SH-SY5Y (cell line): ENCODE results near the gene MTCP1.

Source experiments
- GATA2 ChIP-seq: IDR thresholded peaks from 2 replicates; pipeline ENCODE4 v1.6.1; 2011; ENCODE audit warnings: mild to moderate bottlenecking, low read depth, low read length
- GATA3 ChIP-seq: IDR thresholded peaks from 2 replicates; pipeline ENCODE4 v1.6.1; 2011; ENCODE audit warnings: low read depth, mild to moderate bottlenecking, low read length, moderate library complexity

DNA sequence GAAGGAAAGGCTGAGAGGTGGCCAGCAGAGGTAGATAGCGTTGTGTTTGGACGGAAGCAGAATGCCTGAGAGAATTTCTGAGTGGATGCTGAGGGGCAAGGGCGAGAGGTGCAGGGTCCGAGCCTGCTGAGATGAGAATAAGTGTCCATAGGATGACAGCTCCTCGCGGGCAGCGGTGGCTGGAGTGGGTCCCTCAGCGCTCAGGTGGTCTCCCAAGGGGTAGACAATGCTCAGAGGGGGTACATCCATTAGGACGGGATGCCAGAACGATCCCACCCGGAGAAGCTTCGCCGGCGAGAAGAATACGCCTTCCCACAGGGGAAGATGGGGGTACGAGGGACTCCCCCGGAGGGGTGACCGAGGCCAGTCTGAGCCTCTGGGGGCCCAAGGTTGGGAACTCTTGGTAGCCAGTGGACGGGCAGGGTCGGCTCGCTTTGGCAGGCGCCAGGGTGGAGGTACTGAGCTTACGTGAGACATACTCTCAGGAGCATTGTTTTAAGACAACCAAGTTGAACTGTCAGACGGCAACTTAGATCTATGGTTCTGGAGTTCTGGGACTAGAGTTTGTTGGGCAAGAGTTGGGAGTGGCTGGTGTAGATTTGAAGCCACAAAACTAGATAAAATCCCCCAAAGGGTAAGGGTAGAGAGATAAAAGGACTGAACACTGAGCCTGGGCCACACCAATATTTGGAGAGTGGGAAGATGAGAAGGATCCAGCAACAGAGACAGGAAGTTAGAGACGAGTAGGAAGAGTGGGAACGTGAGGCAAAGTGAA, 16.2 kb upstream of the MTCP1 start:
- no peak for TF ChIP-seq GATA2
- TF ChIP-seq GATA3 = no peak
